Activated naive CD8-positive, alpha-beta T cell treated with anti-CD3 and anti-CD28 coated beads, Interleukin-2, amount 50 U/mL, for 16 hours (primary cell): Measurements from ENCODE around the gene CDK5RAP3.
"Not testable (repeated sequence)": the region's sequence is repeated elsewhere in the genome, so short reads cannot be mapped to it uniquely, and the experiment has no call there.

Experiments
- DNase-seq: peaks from one replicate; pipeline ENCODE4 v3.0.0-alpha.2; 2020; ENCODE audit warnings: low read depth, low spot score

Gene CDK5RAP3

GRCh38 chr17:47975189-47975822 lies 4.4 kb downstream of the CDK5RAP3 start:
- DNase-seq = no peak

- DNase-seq = no peak
Observed at GRCh38 chr17:47975823-47976205, 4.9 kb downstream of the CDK5RAP3 start.

- peak; percentile 6 for DNase-seq
Observed at GRCh38 chr17:47978324-47978723, 7.4 kb downstream of the CDK5RAP3 start.

- no peak for DNase-seq
Observed at GRCh38 chr17:47980541-47980940, 9.6 kb downstream of the CDK5RAP3 start.

GRCh38 chr17:47981462-47981861 lies 10.5 kb downstream of the CDK5RAP3 start:
- DNase-seq = no peak

- no peak for DNase-seq
Observed at GRCh38 chr17:47982091-47982617, 11.2 kb downstream of the CDK5RAP3 start.

- DNase-seq = no peak
Observed at GRCh38 chr17:47982645-47983390, 11.9 kb downstream of the CDK5RAP3 start.

- DNase-seq = no peak
Observed at GRCh38 chr17:47983492-47984223, 12.7 kb downstream of the CDK5RAP3 start.

GRCh38 chr17:47986520-47986919 lies 15.6 kb downstream of the CDK5RAP3 start:
- DNase-seq = no peak

- DNase-seq = no peak
Observed at GRCh38 chr17:47987240-47987835, 16.4 kb downstream of the CDK5RAP3 start.

GRCh38 chr17:47988445-47988844 lies 17.5 kb downstream of the CDK5RAP3 start:
- DNase-seq = not testable (repeated sequence)

GRCh38 chr17:47989159-47989558 lies 18.2 kb downstream of the CDK5RAP3 start:
- no peak for DNase-seq

- no peak for DNase-seq
Observed at GRCh38 chr17:47989700-47990099, 18.8 kb downstream of the CDK5RAP3 start.

- DNase-seq = no peak
Observed at GRCh38 chr17:47990962-47991731, 20.2 kb downstream of the CDK5RAP3 start.

- no peak for DNase-seq
Observed at GRCh38 chr17:47992216-47992615, 21.3 kb downstream of the CDK5RAP3 start.

- no peak for DNase-seq
Observed at GRCh38 chr17:47993031-47993564, 22.2 kb downstream of the CDK5RAP3 start.

GRCh38 chr17:47993964-47994363 lies 23.1 kb downstream of the CDK5RAP3 start:
- DNase-seq = no peak

GRCh38 chr17:47994724-47995123 lies 23.8 kb downstream of the CDK5RAP3 start:
- DNase-seq = no peak

GRCh38 chr17:47995241-47995935 lies 24.5 kb downstream of the CDK5RAP3 start:
- no peak for DNase-seq

- no peak for DNase-seq
Observed at GRCh38 chr17:47996201-47996600, 25.3 kb downstream of the CDK5RAP3 start.
